Mesodermal cell (in vitro differentiated cells): ENCODE results near the gene MR1.

Experiments
- H3K27ac ChIP-seq: 2 replicates; pipeline ENCODE4 v1.7.0; 2013; ENCODE audit warnings: mild to moderate bottlenecking, low read depth, low read length, moderate library complexity; ENCODE audit not compliant: severe bottlenecking
- H3K36me3 ChIP-seq: 2 replicates; pipeline ENCODE4 v1.7.1; 2013; ENCODE audit warnings: mild to moderate bottlenecking, low read length, moderate library complexity; ENCODE audit not compliant: control insufficient read depth, insufficient read depth
- H3K4me1 ChIP-seq: one replicate; pipeline ENCODE4 v1.7.1; 2013; ENCODE audit warnings: mild to moderate bottlenecking, low read length; ENCODE audit not compliant: insufficient read depth, control insufficient read depth, poor library complexity, severe bottlenecking
- H3K4me3 ChIP-seq: 2 replicates; pipeline ENCODE4 v1.7.0; 2013; ENCODE audit warnings: low read length, control low read depth, mild to moderate bottlenecking; ENCODE audit not compliant: insufficient read depth, poor library complexity, severe bottlenecking; ENCODE audit errors: extremely low read depth
- H3K9me3 ChIP-seq: 2 replicates; pipeline ENCODE4 v1.7.1; 2013; ENCODE audit warnings: mild to moderate bottlenecking, low read length, moderate library complexity; ENCODE audit not compliant: control insufficient read depth
- WGBS, 2 experiments: methylation state at CpG; one replicate each; pipeline ENCODE4 v1.1.5; 2013; ENCODE audit warnings: missing lambda C conversion rate in 2 of 2; ENCODE audit not compliant: insufficient coverage in 2 of 2; 5-methylcytosine and 5-hydroxymethylcytosine counted together

The MR1 gene

GRCh38 chr1:181092883-181093458 lies 59.2 kb downstream of the MR1 start:
- Histone ChIP-seq H3K36me3 (peaks cover 32% of the 10 kb centered on the region), H3K27ac (no peak overlapping the region), H3K4me3 (peak overlapping the region; percentile 6), H3K4me1 (peaks cover 56% of the 10 kb centered on the region), H3K9me3 (no peaks in the 10 kb centered on the region)
- 91 to 100% methylated on average over 1 to 4 of the region's 4 CpGs for WGBS, 2 experiments

GRCh38 chr1:181094416-181095212 lies 60.8 kb downstream of the MR1 start:
- H3K36me3 ChIP-seq: peaks cover 32% of the 10 kb centered on the region
- no peaks in the 10 kb centered on the region for H3K9me3 ChIP-seq
- peaks cover 72% of the 10 kb centered on the region for H3K4me1 ChIP-seq
- whole genome bisulfite sequencing, 2 experiments: 68 to 86% methylated on average over 4 to 5 of the region's 7 CpGs
- H3K4me3 ChIP-seq: no peak overlapping the region
- H3K27ac ChIP-seq: peak overlapping the region; percentile 76

- no peak overlapping the region for H3K4me3 ChIP-seq
- peaks cover 30% of the 10 kb centered on the region for H3K36me3 ChIP-seq
- peaks cover 79% of the 10 kb centered on the region for H3K4me1 ChIP-seq
- H3K27ac ChIP-seq: peak overlapping the region; percentile 76
- no peaks in the 10 kb centered on the region for H3K9me3 ChIP-seq
- WGBS, 2 experiments: 93 to 100% methylated on average over 1 to 3 of the region's 8 CpGs
Observed at GRCh38 chr1:181095260-181095659, 61.5 kb downstream of the MR1 start.

GRCh38 chr1:181095763-181096184 lies 62.0 kb downstream of the MR1 start:
- peaks cover 26% of the 10 kb centered on the region for H3K36me3 ChIP-seq
- H3K27ac ChIP-seq: peak overlapping the region; percentile 64
- H3K4me1 ChIP-seq: peaks cover 84% of the 10 kb centered on the region
- WGBS, 2 experiments: 79 to 84% methylated on average over 4 to 5 of the region's 5 CpGs
- H3K9me3 ChIP-seq: no peaks in the 10 kb centered on the region
- no peak overlapping the region for H3K4me3 ChIP-seq

- H3K27ac ChIP-seq: no peak overlapping the region
- 43 to 77% methylated on average over 4 to 7 of the region's 7 CpGs for WGBS, 2 experiments
- H3K9me3 ChIP-seq: no peaks in the 10 kb centered on the region
- H3K36me3 ChIP-seq: peaks cover 16% of the 10 kb centered on the region
- peaks cover 90% of the 10 kb centered on the region for H3K4me1 ChIP-seq
- H3K4me3 ChIP-seq: no peak overlapping the region
Observed at GRCh38 chr1:181097242-181097641, 63.5 kb downstream of the MR1 start.

- Histone ChIP-seq H3K4me1 (peaks cover 90% of the 10 kb centered on the region), H3K36me3 (peaks cover 4% of the 10 kb centered on the region), H3K27ac (peak overlapping the region; percentile 94), H3K4me3 (no peak overlapping the region), H3K9me3 (no peaks in the 10 kb centered on the region)
- WGBS, 2 experiments: 44 to 45% methylated on average over 9 of the region's 11 CpGs
Observed at GRCh38 chr1:181099152-181100014, 65.6 kb downstream of the MR1 start.

- Histone ChIP-seq H3K9me3 (no peaks in the 10 kb centered on the region), H3K36me3 (peaks cover 2% of the 10 kb centered on the region), H3K4me1 (peaks cover 83% of the 10 kb centered on the region), H3K4me3 (no peak overlapping the region), H3K27ac (peak overlapping the region; percentile 94)
- 8 to 12% methylated on average over 7 to 8 of the region's 10 CpGs for WGBS, 2 experiments
Observed at GRCh38 chr1:181100015-181100905, 66.5 kb downstream of the MR1 start.

GRCh38 chr1:181100934-181101333 lies 67.2 kb downstream of the MR1 start:
- WGBS, 2 experiments: 71 to 72% methylated on average over 4 of the region's 4 CpGs
- Histone ChIP-seq H3K27ac (peak overlapping the region; percentile 94), H3K9me3 (no peaks in the 10 kb centered on the region), H3K4me3 (no peak overlapping the region), H3K4me1 (peaks cover 78% of the 10 kb centered on the region), H3K36me3 (no peaks in the 10 kb centered on the region)

GRCh38 chr1:181101581-181102226 lies 67.9 kb downstream of the MR1 start:
- peaks cover 76% of the 10 kb centered on the region for H3K4me1 ChIP-seq
- WGBS, 2 experiments: 0 to 6% methylated on average over 3 to 4 of the region's 9 CpGs
- H3K4me3 ChIP-seq: no peak overlapping the region
- H3K9me3 ChIP-seq: no peaks in the 10 kb centered on the region
- peak overlapping the region; percentile 94 for H3K27ac ChIP-seq
- H3K36me3 ChIP-seq: no peaks in the 10 kb centered on the region
